IMR-90 (cell line): Measurements from ENCODE around the gene CDRT4. TPM values are rescaled to one million over a fixed set of nuclear protein-coding genes. Genes with fewer than 3 reads are reported as not detected.

Experiments
- ATAC-seq: fragments of 200-7000 bp; cut with Tn5 transposase; 2 replicates; pipeline ENCODE4 v1.9.1; 2020; ENCODE audit warnings: low read depth, mild to moderate bottlenecking, moderate library complexity
- BruUV-seq: library from RNA; stranded (reverse); fragments of 400-500 nt; replicated peaks from 2 replicates; lab custom pipeline; 2021; lab: Mats Ljungman, UMichigan
- CTCF ChIA-PET: fragments of 300-600 bp; formaldehyde crosslinking; extraction: SDS; loops from one replicate; lab custom pipeline; 2021; ENCODE audit warnings: antibody characterized with exemption; lab: Yijun Ruan, JAX
- POLR2A ChIA-PET: fragments of 300-600 bp; sonication (Branson Sonifier 250); formaldehyde crosslinking; loops from one replicate; lab custom pipeline; 2022; ENCODE audit warnings: antibody characterized with exemption; ENCODE audit not compliant: unreplicated experiment; lab: Charles Lee
- DNase-seq: peaks from one replicate; pipeline ENCODE4 v3.0.0; 2013
- H2AFZ ChIP-seq: replicated peaks from 2 replicates; pipeline ENCODE3; 2013; ENCODE audit warnings: low read length, mild to moderate bottlenecking; ENCODE audit not compliant: poor library complexity
- H2AK5ac ChIP-seq: 2 replicates; pipeline ENCODE4 v1.6.1; 2013; ENCODE audit warnings: low read depth, low read length, inconsistent platforms
- H2AK9ac ChIP-seq: replicated peaks from 2 replicates; pipeline ENCODE3; 2013; ENCODE audit warnings: mild to moderate bottlenecking, low read depth, low read length, moderate library complexity; ENCODE audit not compliant: poor library complexity
- H2BK120ac ChIP-seq: 2 replicates; pipeline ENCODE4 v1.6.1; 2013; ENCODE audit warnings: low read depth, low read length, inconsistent platforms
- H2BK15ac ChIP-seq: 3 replicates; pipeline ENCODE4 v1.6.1; 2013; ENCODE audit warnings: low read depth, low read length, inconsistent platforms
- H2BK20ac ChIP-seq: 2 replicates; pipeline ENCODE4 v1.6.1; 2013; ENCODE audit warnings: low read depth, mild to moderate bottlenecking, inconsistent platforms, low read length, moderate library complexity
- H2BK5ac ChIP-seq: 2 replicates; pipeline ENCODE4 v1.6.1; 2013; ENCODE audit warnings: mild to moderate bottlenecking, low read depth, low read length, inconsistent platforms; ENCODE audit not compliant: poor library complexity, severe bottlenecking
- H3K14ac ChIP-seq: replicated peaks from 2 replicates; pipeline ENCODE4 v1.6.1; 2013; ENCODE audit warnings: low read depth, low read length, inconsistent platforms
- H3K18ac ChIP-seq: 2 replicates; pipeline ENCODE4 v1.6.1; 2013; ENCODE audit warnings: low read depth, low read length, control low read depth
- H3K23ac ChIP-seq: 2 replicates; pipeline ENCODE4 v1.6.1; 2013; ENCODE audit warnings: low read depth, low read length, inconsistent platforms
- H3K27ac ChIP-seq: 2 replicates; pipeline ENCODE4 v1.5.1; 2013; ENCODE audit warnings: mild to moderate bottlenecking, control low read depth, low read length; ENCODE audit not compliant: insufficient read depth
- H3K27me3 ChIP-seq: 2 replicates; pipeline ENCODE4 v1.6.1; 2013; ENCODE audit warnings: low read length; ENCODE audit not compliant: control insufficient read depth, insufficient read depth
- H3K36me3 ChIP-seq: 2 replicates; pipeline ENCODE4 v1.6.1; 2013; ENCODE audit warnings: low read length, mixed read lengths; ENCODE audit not compliant: control insufficient read depth, insufficient read depth
- H3K4ac ChIP-seq: 2 replicates; pipeline ENCODE4 v1.6.1; 2013; ENCODE audit warnings: low read depth, low read length, inconsistent platforms
- H3K4me1 ChIP-seq: 2 replicates; pipeline ENCODE4 v1.6.1; 2013; ENCODE audit warnings: low read length, mixed read lengths; ENCODE audit not compliant: control insufficient read depth, insufficient read depth
- H3K4me2 ChIP-seq: 2 replicates; pipeline ENCODE4 v1.6.1; 2013; ENCODE audit warnings: low read depth, mild to moderate bottlenecking, control low read depth, low read length, moderate library complexity
- H3K4me3 ChIP-seq: 2 replicates; pipeline ENCODE4 v1.5.1; 2013; ENCODE audit warnings: low read depth, mild to moderate bottlenecking, control low read depth, low read length, moderate library complexity; ENCODE audit not compliant: insufficient read depth
- H3K56ac ChIP-seq: 2 replicates; pipeline ENCODE4 v1.6.1; 2013; ENCODE audit warnings: low read length, inconsistent platforms; ENCODE audit not compliant: insufficient read depth; ENCODE audit errors: extremely low read depth
- H3K79me1 ChIP-seq, 2 experiments: 2 replicates each; pipeline ENCODE4 v1.6.1; 2013; ENCODE audit warnings: low read length in 2 of 2, inconsistent platforms in 1 of 2, low read depth in 1 of 2
- H3K9ac ChIP-seq: 2 replicates; pipeline ENCODE4 v1.6.1; 2013; ENCODE audit warnings: low read depth, low read length, control low read depth
- H3K9me1 ChIP-seq: 2 replicates; pipeline ENCODE4 v1.6.1; 2013; ENCODE audit warnings: low read length, inconsistent platforms; ENCODE audit not compliant: insufficient read depth
- H3K9me3 ChIP-seq: 2 replicates; pipeline ENCODE4 v1.6.1; 2013; ENCODE audit warnings: low read length; ENCODE audit not compliant: control insufficient read depth, insufficient read depth
- H4K20me1 ChIP-seq: 2 replicates; pipeline ENCODE4 v1.6.1; 2013; ENCODE audit warnings: low read length, inconsistent platforms; ENCODE audit not compliant: insufficient read depth
- H4K5ac ChIP-seq: 2 replicates; pipeline ENCODE4 v1.6.1; 2013; ENCODE audit warnings: mild to moderate bottlenecking, low read depth, low read length, control low read depth
- H4K8ac ChIP-seq, 2 experiments: 2 replicates each; pipeline ENCODE4 v1.6.1; 2013; ENCODE audit warnings: low read depth in 2 of 2, low read length in 2 of 2, control low read depth in 1 of 2, inconsistent platforms in 1 of 2
- H4K91ac ChIP-seq: 2 replicates; pipeline ENCODE4 v1.6.1; 2013; ENCODE audit warnings: low read depth, low read length, inconsistent platforms; ENCODE audit not compliant: insufficient read depth
- BHLHE40 ChIP-seq: fragments of 150-350 bp; IDR thresholded peaks from 2 replicates; pipeline ENCODE4 v1.6.1; 2016; ENCODE audit warnings: mild to moderate bottlenecking, low read depth, low read length
- CEBPB ChIP-seq: IDR thresholded peaks from 2 replicates; pipeline ENCODE4 v1.6.1; 2012; ENCODE audit warnings: low read depth, low read length, improper control_type of control experiment
- CHD1 ChIP-seq: IDR thresholded peaks from 2 replicates; pipeline ENCODE4 v1.6.1; 2012; ENCODE audit warnings: low read depth, low read length, improper control_type of control experiment
- CTCF ChIP-seq: conservative IDR thresholded peaks from 2 replicates; pipeline ENCODE4 v1.5.1; 2012; ENCODE audit warnings: mild to moderate bottlenecking, low read depth, low read length, improper control_type of control experiment
- ELK1 ChIP-seq: fragments of 150-350 bp; IDR thresholded peaks from 2 replicates; pipeline ENCODE4 v1.6.1; 2016; ENCODE audit warnings: low read depth, mild to moderate bottlenecking, low read length, moderate library complexity, borderline replicate concordance
- MAFK ChIP-seq: IDR thresholded peaks from 2 replicates; pipeline ENCODE4 v1.6.1; 2012; ENCODE audit warnings: low read depth, low read length, improper control_type of control experiment
- MAZ ChIP-seq: IDR thresholded peaks from 2 replicates; pipeline ENCODE4 v1.6.1; 2012; ENCODE audit warnings: low read depth, mild to moderate bottlenecking, low read length, improper control_type of control experiment, moderate library complexity, borderline replicate concordance
- MXI1 ChIP-seq: IDR thresholded peaks from 2 replicates; pipeline ENCODE4 v1.6.1; 2012; ENCODE audit warnings: low read depth, mild to moderate bottlenecking, low read length, moderate library complexity, borderline replicate concordance
- NFE2L2 ChIP-seq: fragments of 150-350 bp; IDR thresholded peaks from 2 replicates; pipeline ENCODE4 v1.6.1; 2016; ENCODE audit warnings: low read depth, mild to moderate bottlenecking, low read length
- POLR2A ChIP-seq: IDR thresholded peaks from 2 replicates; pipeline ENCODE4 v1.6.1; 2012; ENCODE audit warnings: mild to moderate bottlenecking, low read depth, low read length
- RCOR1 ChIP-seq: IDR thresholded peaks from 2 replicates; pipeline ENCODE4 v1.6.1; 2012; ENCODE audit warnings: mild to moderate bottlenecking, low read length, improper control_type of control experiment; ENCODE audit not compliant: insufficient replicate concordance
- RFX5 ChIP-seq: IDR thresholded peaks from 2 replicates; pipeline ENCODE4 v1.8.0; 2012; ENCODE audit warnings: low read depth, mild to moderate bottlenecking, low read length, moderate library complexity
- SMC3 ChIP-seq: fragments of 150-350 bp; IDR thresholded peaks from 2 replicates; pipeline ENCODE4 v1.6.1; 2016; ENCODE audit warnings: low read depth, mild to moderate bottlenecking, antibody characterized with exemption, low read length, moderate library complexity
- USF2 ChIP-seq: fragments of 150-350 bp; IDR thresholded peaks from 2 replicates; pipeline ENCODE4 v1.6.1; 2017; ENCODE audit warnings: mild to moderate bottlenecking, antibody characterized with exemption, low read length, low read depth
- WGBS, 2 experiments: methylation state at CpG; one replicate each; pipeline versions ENCODE4 v1.1.5 to v1.1.7; 2013; ENCODE audit warnings: missing lambda C conversion rate in 2 of 2; ENCODE audit not compliant: insufficient read length in 1 of 2; ENCODE audit errors: extremely low coverage in 2 of 2; 5-methylcytosine and 5-hydroxymethylcytosine counted together
- dilution Hi-C: fragments of 300-500 bp; cut with HindIII; formaldehyde crosslinking; loops from one replicate; pipeline ENCODE4 v1.14.3; 2018; ENCODE audit warnings: low sequenced_read_pairs; ENCODE audit not compliant: unreplicated experiment
- in situ Hi-C: fragments of 300-500 bp; cut with MboI; formaldehyde crosslinking; loops from 3 replicates; pipeline ENCODE4 v1.14.3; 2019; ENCODE audit warnings: low sequenced_read_pairs, inconsistent platforms, mixed read lengths
- intact Hi-C: fragments of 100-400 bp; cut with micrococcal nuclease; formaldehyde crosslinking; loops from 2 replicates; pipeline ENCODE4 v1.10.0; 2022
- polyA plus RNA-seq, 3 experiments: library from polyadenylated mRNA; depleted of rRNA; stranded (reverse); fragments of >200 nt; gene quantifications; 2 replicates each; pipeline ENCODE4 v1.2.3, GENCODE V29; 2012; ENCODE audit warnings: low replicate concordance in 1 of 3
- total RNA-seq: library from RNA; depleted of rRNA; stranded (reverse); fragments of >200 nt; gene quantifications from 2 replicates; pipeline ENCODE4 v1.2.3, GENCODE V29; 2012

The CDRT4 gene
- total and polyA plus RNA-seq, 2 of the 4 experiments (the other 2 are of a cell fraction), result 0.90 to 3.7 TPM

GRCh38 chr17:15454346-15454745 is 13.1 kb downstream of the CDRT4 start:
- WGBS, 2 experiments, result no CpG with 5 or more reads among the region's 5 CpGs
- ATAC-seq (no peak), DNase-seq (no peak)
- Histone ChIP-seq H4K5ac (no peak overlapping the region), H3K9ac (no peak overlapping the region), H2BK20ac (no peak overlapping the region), H3K9me1 (peaks cover 18% of the 10 kb centered on the region; the same call in 1 of the 2 replicates), H4K8ac (no peak overlapping the region), H3K27me3 (no peaks in the 10 kb centered on the region), H3K18ac (no peak overlapping the region; the same call in 1 of the 2 replicates), H2AFZ (peak overlapping the region; percentile 15), H3K79me1 (no peaks in the 10 kb centered on the region), H3K23ac (no peak overlapping the region), H4K91ac (peak overlapping the region; percentile 15; the same call in 1 of the 2 replicates), H3K9me3 (peaks cover 3% of the 10 kb centered on the region), H2BK5ac (no peak overlapping the region), H3K4me3 (no peak overlapping the region), H3K36me3 (peaks cover 3% of the 10 kb centered on the region; the same call in 1 of the 2 replicates), H3K4ac (no peak overlapping the region; the same call in 1 of the 2 replicates), H2AK9ac (no peak overlapping the region), H2BK120ac (no peak overlapping the region), H3K4me1 (peaks cover 22% of the 10 kb centered on the region), H3K14ac (no peak overlapping the region), H2AK5ac (peak overlapping the region; percentile 75; the same call in 1 of the 2 replicates), H3K4me2 (no peak overlapping the region), H4K20me1 (no peaks in the 10 kb centered on the region), H3K56ac (no peak overlapping the region), H2BK15ac (0 out of 3 replicates have a peak overlapping the region, but pooled peaks have one; percentile 26), H3K27ac (no peak overlapping the region)
- CTCF ChIA-PET, result no interaction called here
- intact Hi-C loops, result no loop called here
- in situ Hi-C loops, result no loop called here
- TF ChIP-seq RCOR1 (no peak), BHLHE40 (no peak), MAZ (no peak), MAFK (no peak), POLR2A (no peak), ELK1 (no peak), USF2 (no peak), CHD1 (no peak), RFX5 (no peak), NFE2L2 (no peak), SMC3 (no peak), CEBPB (no peak), CTCF (no peak), MXI1 (no peak)
- BruUV-seq, result no TSS peak
- POLR2A ChIA-PET, result no interaction called here
- dilution Hi-C loops, result no loop called here
